C1 segment of cervical spinal cord (tissue), 14 donors: ENCODE results near the gene ARHGEF11.

Experiments used
- DNase-seq, 14 donors: peaks; one replicate each; lab custom pipeline; 2025; lab: John Stamatoyannopoulos, UW

ARHGEF11 gene

GRCh38 chr1:156910309-156910782, 135.2 kb downstream of the ARHGEF11 start:
- peak in 2 of 14 donors; percentile 8 to 24 for DNase-seq

GRCh38 chr1:156909671-156910070, 135.9 kb downstream of the ARHGEF11 start:
- no peak for DNase-seq

- no peak for DNase-seq
These were observed 136.6 kb downstream of the ARHGEF11 start for GRCh38 chr1:156908955-156909354.

- DNase-seq = no peak
These were observed 137.0 kb downstream of the ARHGEF11 start for GRCh38 chr1:156908541-156908940.

- DNase-seq = no peak
These were observed 139.2 kb downstream of the ARHGEF11 start for GRCh38 chr1:156906206-156906906.

GRCh38 chr1:156905651-156906050, 139.9 kb downstream of the ARHGEF11 start:
- DNase-seq = no peak

GRCh38 chr1:156905176-156905575, 140.4 kb downstream of the ARHGEF11 start:
- no peak for DNase-seq

GRCh38 chr1:156904187-156904959, 141.2 kb downstream of the ARHGEF11 start:
- no peak for DNase-seq

GRCh38 chr1:156903328-156904091, 142.0 kb downstream of the ARHGEF11 start:
- no peak for DNase-seq

GRCh38 chr1:156901966-156902915, 143.3 kb downstream of the ARHGEF11 start:
- no peak for DNase-seq

GRCh38 chr1:156901590-156901900, 144.0 kb downstream of the ARHGEF11 start:
- no peak for DNase-seq

- no peak for DNase-seq
These were observed 144.5 kb downstream of the ARHGEF11 start for GRCh38 chr1:156900896-156901589.

GRCh38 chr1:156899956-156900718, 145.4 kb downstream of the ARHGEF11 start:
- no peak for DNase-seq

- DNase-seq = no peak
These were observed 146.4 kb downstream of the ARHGEF11 start for GRCh38 chr1:156898971-156899664.

GRCh38 chr1:156898161-156898566, 147.4 kb downstream of the ARHGEF11 start:
- DNase-seq = no peak

GRCh38 chr1:156897078-156897825, 148.3 kb downstream of the ARHGEF11 start:
- DNase-seq = no peak

GRCh38 chr1:156896490-156897033, 149.0 kb downstream of the ARHGEF11 start:
- DNase-seq = no peak

- DNase-seq = no peak
These were observed 149.6 kb downstream of the ARHGEF11 start for GRCh38 chr1:156895927-156896326.
